ENCODE results near the gene EIPR1. TPM values are rescaled to one million over a fixed set of nuclear protein-coding genes. Genes with fewer than 3 reads are reported as not detected.

The EIPR1 gene
- total RNA-seq, 1 experiment from 2014 or later = 27.8 TPM

GRCh38 chr2:3205845-3206244 lies 171.8 kb downstream of the EIPR1 start:
- H3K18ac ChIP-seq (ENCODE audit: insufficient read length, low read depth, low read length) = no peak overlapping the region
- no peak overlapping the region for H3K4me2 ChIP-seq (ENCODE audit: insufficient read depth, insufficient read length, low read length)
- H3K27ac Mint-ChIP-seq = no peak overlapping the region
- no peaks in the 10 kb centered on the region for H3K9me3 ChIP-seq (ENCODE audit: control insufficient read depth, low read depth, low read length)
- H3K27ac ChIP-seq (ENCODE audit: insufficient read length, low read depth, low read length) = no peak overlapping the region
- H3K79me1 ChIP-seq (ENCODE audit: insufficient read depth, low read depth, low read length, poor library complexity, severe bottlenecking) = no peaks in the 10 kb centered on the region
- H3K4me1 ChIP-seq (ENCODE audit: insufficient read depth, low read length) = no peaks in the 10 kb centered on the region
- H2BK120ac ChIP-seq (ENCODE audit: low read depth, low read length, poor library complexity, severe bottlenecking) = no peak overlapping the region
- DNase-seq = no peak
- H2AK5ac ChIP-seq (ENCODE audit: insufficient read length, low read length) = no peak overlapping the region
- H4K5ac ChIP-seq (ENCODE audit: insufficient read length, low read depth, low read length) = no peak overlapping the region
- H3K14ac ChIP-seq (ENCODE audit: insufficient read depth, low read length) = no peak overlapping the region
- no peak overlapping the region for H4K91ac ChIP-seq (ENCODE audit: insufficient read length, low read depth, low read length)
- no peak overlapping the region for H3K4me3 Mint-ChIP-seq
- no peak for TF ChIP-seq CTCF (conservative IDR thresholded peaks at IDR 0.05)
- no peak overlapping the region for H2AFZ ChIP-seq (ENCODE audit: low read length)
- no peaks in the 10 kb centered on the region for H3K79me2 ChIP-seq (ENCODE audit: insufficient read depth, low read length)
- no peaks in the 10 kb centered on the region for H3K9me3 Mint-ChIP-seq
- H4K8ac ChIP-seq (replicated peaks; ENCODE audit: insufficient read length, low read depth, low read length) = no peak overlapping the region
- no peaks in the 10 kb centered on the region for H4K20me1 ChIP-seq (ENCODE audit: control insufficient read depth, insufficient read depth, insufficient read length)
- no peak overlapping the region for H3T11ph ChIP-seq (ENCODE audit: low read length)
- no peaks in the 10 kb centered on the region for H3K27me3 Mint-ChIP-seq (ENCODE audit: low read depth)
- no peaks in the 10 kb centered on the region for H3K23me2 ChIP-seq (ENCODE audit: insufficient read length, low read depth, low read length, poor library complexity, severe bottlenecking)
- H2BK12ac ChIP-seq (ENCODE audit: insufficient read length, low read depth, low read length) = no peak overlapping the region
- no CpG with 5 or more reads among the region's 4 CpGs for WGBS (ENCODE audit: extremely low coverage, insufficient read length, low lambda C conversion rate)
- H3K56ac ChIP-seq (ENCODE audit: insufficient read length, low read depth, low read length) = no peak overlapping the region
- H3K23ac ChIP-seq (ENCODE audit: insufficient read length, low read depth, low read length) = no peak overlapping the region
- peaks cover 2 to 16% of the 10 kb centered on the region in 2 experiments; a peak in 3 of 4 replicates for H3K4me1 Mint-ChIP-seq
- no peaks in the 10 kb centered on the region for H3K27me3 ChIP-seq (ENCODE audit: insufficient read depth, low read length)
- H3K9ac ChIP-seq (ENCODE audit: extremely low read depth, insufficient read length, low read length) = no peak overlapping the region
- H3K4ac ChIP-seq (ENCODE audit: low read depth, low read length) = no peak overlapping the region
- H3K36me3 Mint-ChIP-seq (ENCODE audit: insufficient read depth in 1 of 3, low read depth in 3 of 3) = peaks cover 3 to 9% (median 5%) of the 10 kb centered on the region in 3 experiments; a peak in 6 of 7 replicates
- H2BK5ac ChIP-seq (ENCODE audit: insufficient read length, low read length) = no peak overlapping the region
- H2BK20ac ChIP-seq (ENCODE audit: low read depth, low read length, poor library complexity, severe bottlenecking) = no peak overlapping the region
- no peak overlapping the region for H2BK15ac ChIP-seq (ENCODE audit: low read depth, low read length)
